ENCODE measurements around the gene FGF1.

GRCh38 chr5:142674531-142675469, 11.1 kb downstream of the FGF1 start:
- TF ChIP-seq, protein P1, sequence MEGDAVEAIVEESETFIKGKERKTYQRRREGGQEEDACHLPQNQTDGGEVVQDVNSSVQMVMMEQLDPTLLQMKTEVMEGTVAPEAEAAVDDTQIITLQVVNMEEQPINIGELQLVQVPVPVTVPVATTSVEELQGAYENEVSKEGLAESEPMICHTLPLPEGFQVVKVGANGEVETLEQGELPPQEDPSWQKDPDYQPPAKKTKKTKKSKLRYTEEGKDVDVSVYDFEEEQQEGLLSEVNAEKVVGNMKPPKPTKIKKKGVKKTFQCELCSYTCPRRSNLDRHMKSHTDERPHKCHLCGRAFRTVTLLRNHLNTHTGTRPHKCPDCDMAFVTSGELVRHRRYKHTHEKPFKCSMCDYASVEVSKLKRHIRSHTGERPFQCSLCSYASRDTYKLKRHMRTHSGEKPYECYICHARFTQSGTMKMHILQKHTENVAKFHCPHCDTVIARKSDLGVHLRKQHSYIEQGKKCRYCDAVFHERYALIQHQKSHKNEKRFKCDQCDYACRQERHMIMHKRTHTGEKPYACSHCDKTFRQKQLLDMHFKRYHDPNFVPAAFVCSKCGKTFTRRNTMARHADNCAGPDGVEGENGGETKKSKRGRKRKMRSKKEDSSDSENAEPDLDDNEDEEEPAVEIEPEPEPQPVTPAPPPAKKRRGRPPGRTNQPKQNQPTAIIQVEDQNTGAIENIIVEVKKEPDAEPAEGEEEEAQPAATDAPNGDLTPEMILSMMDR (IDR thresholded peaks at IDR 0.05; ENCODE audit: low read depth, low read length), result no peak
- TF ChIP-seq EZH2phosphoT487 (IDR thresholded peaks at IDR 0.05; ENCODE audit: low read depth), result no peak

Data from OCI-LY3 (cell line).